H9 (cell line): ENCODE results near the gene CYP27B1. TPM values are rescaled to one million over a fixed set of nuclear protein-coding genes. Genes with fewer than 3 reads are reported as not detected.

Experiments
- DNase-seq: peaks from one replicate; pipeline ENCODE4 v3.0.0-alpha.2; 2017
- H2AFZ ChIP-seq: one replicate; pipeline ENCODE4 v1.6.1; 2013; ENCODE audit warnings: mild to moderate bottlenecking, low read length, control low read depth, moderate library complexity
- H2AK5ac ChIP-seq: 2 replicates; pipeline ENCODE4 v1.6.1; 2013; ENCODE audit warnings: low read length, control low read depth, mixed read lengths; ENCODE audit not compliant: insufficient read length
- H2BK120ac ChIP-seq: one replicate; pipeline ENCODE4 v1.6.1; 2013; ENCODE audit warnings: low read depth, mild to moderate bottlenecking, low read length, control low read depth, inconsistent platforms; ENCODE audit not compliant: poor library complexity, severe bottlenecking
- H2BK12ac ChIP-seq: 2 replicates; pipeline ENCODE4 v1.6.1; 2013; ENCODE audit warnings: low read length, control low read depth, mixed read lengths, low read depth; ENCODE audit not compliant: insufficient read length
- H2BK15ac ChIP-seq: 2 replicates; pipeline ENCODE4 v1.6.1; 2013; ENCODE audit warnings: low read depth, low read length, control low read depth
- H2BK20ac ChIP-seq: one replicate; pipeline ENCODE4 v1.6.1; 2013; ENCODE audit warnings: low read depth, mild to moderate bottlenecking, low read length, control low read depth, inconsistent platforms; ENCODE audit not compliant: poor library complexity, severe bottlenecking
- H2BK5ac ChIP-seq: 2 replicates; pipeline ENCODE4 v1.6.1; 2013; ENCODE audit warnings: low read length, control low read depth, mixed read lengths; ENCODE audit not compliant: insufficient read length
- H3K14ac ChIP-seq: 2 replicates; pipeline ENCODE4 v1.6.1; 2013; ENCODE audit warnings: low read length, control low read depth; ENCODE audit not compliant: insufficient read depth
- H3K18ac ChIP-seq: 2 replicates; pipeline ENCODE4 v1.6.1; 2013; ENCODE audit warnings: low read depth, mild to moderate bottlenecking, mixed read lengths, low read length, control low read depth; ENCODE audit not compliant: insufficient read length
- H3K23ac ChIP-seq: 2 replicates; pipeline ENCODE4 v1.6.1; 2013; ENCODE audit warnings: low read length, control low read depth, mixed read lengths, low read depth; ENCODE audit not compliant: insufficient read length
- H3K23me2 ChIP-seq: 2 replicates; pipeline ENCODE4 v1.6.1; 2013; ENCODE audit warnings: low read depth, mild to moderate bottlenecking, mixed read lengths, low read length, control low read depth; ENCODE audit not compliant: insufficient read length, poor library complexity, severe bottlenecking
- H3K27ac ChIP-seq: 2 replicates; pipeline ENCODE4 v1.5.1; 2013; ENCODE audit warnings: low read length, control low read depth, mixed read lengths, low read depth; ENCODE audit not compliant: insufficient read length
- H3K27me3 ChIP-seq: 2 replicates; pipeline ENCODE4 v1.6.1; 2013; ENCODE audit warnings: low read length, control low read depth, inconsistent platforms; ENCODE audit not compliant: insufficient read depth
- H3K4ac ChIP-seq: 2 replicates; pipeline ENCODE4 v1.6.1; 2013; ENCODE audit warnings: low read depth, mild to moderate bottlenecking, control low read depth, inconsistent platforms, low read length, moderate library complexity
- H3K4me1 ChIP-seq: 2 replicates; pipeline ENCODE4 v1.6.1; 2013; ENCODE audit warnings: low read length, control low read depth, inconsistent platforms; ENCODE audit not compliant: insufficient read depth
- H3K4me2 ChIP-seq: 2 replicates; pipeline ENCODE4 v1.6.1; 2013; ENCODE audit warnings: low read length, control low read depth, mixed read lengths; ENCODE audit not compliant: insufficient read length, insufficient read depth
- H3K56ac ChIP-seq: 2 replicates; pipeline ENCODE4 v1.6.1; 2013; ENCODE audit warnings: low read depth, mild to moderate bottlenecking, mixed read lengths, low read length, control low read depth; ENCODE audit not compliant: insufficient read length
- H3K79me1 ChIP-seq: 2 replicates; pipeline ENCODE4 v1.6.1; 2013; ENCODE audit warnings: low read depth, mild to moderate bottlenecking, moderate library complexity, low read length, control low read depth, inconsistent platforms; ENCODE audit not compliant: insufficient read depth, poor library complexity, severe bottlenecking
- H3K79me2 ChIP-seq: 2 replicates; pipeline ENCODE4 v1.6.1; 2013; ENCODE audit warnings: low read length, control low read depth, inconsistent platforms; ENCODE audit not compliant: insufficient read depth
- H3K9ac ChIP-seq: 2 replicates; pipeline ENCODE4 v1.6.1; 2013; ENCODE audit warnings: low read length, control low read depth, mixed read lengths; ENCODE audit not compliant: insufficient read length; ENCODE audit errors: extremely low read depth
- H3K9me3 ChIP-seq: one replicate; pipeline ENCODE4 v1.6.1; 2013; ENCODE audit warnings: low read depth, low read length, inconsistent platforms; ENCODE audit not compliant: control insufficient read depth
- H3T11ph ChIP-seq: one replicate; pipeline ENCODE4 v1.6.1; 2013; ENCODE audit warnings: mild to moderate bottlenecking, low read length, control low read depth, inconsistent platforms
- H4K20me1 ChIP-seq: one replicate; pipeline ENCODE4 v1.6.1; 2013; ENCODE audit not compliant: control insufficient read depth, insufficient read length, insufficient read depth
- H4K5ac ChIP-seq: 2 replicates; pipeline ENCODE4 v1.6.1; 2013; ENCODE audit warnings: low read depth, mild to moderate bottlenecking, mixed read lengths, low read length, control low read depth; ENCODE audit not compliant: insufficient read length
- H4K8ac ChIP-seq: replicated peaks from 2 replicates; pipeline ENCODE4 v1.6.1; 2013; ENCODE audit warnings: low read length, control low read depth, mixed read lengths, low read depth; ENCODE audit not compliant: insufficient read length
- H4K91ac ChIP-seq: 2 replicates; pipeline ENCODE4 v1.6.1; 2013; ENCODE audit warnings: low read depth, mild to moderate bottlenecking, moderate library complexity, mixed read lengths, low read length, control low read depth; ENCODE audit not compliant: insufficient read length
- H3K27ac Mint-ChIP-seq, 3 experiments: 2 replicates in 2 of 3; 3 replicates in 1 of 3; pipeline ENCODE4 v1.8.0; 2020 to 2021; ENCODE audit warnings: mixed read lengths in 3 of 3, mild to moderate bottlenecking in 1 of 3, moderate library complexity in 1 of 3
- H3K27me3 Mint-ChIP-seq: 2 replicates; pipeline ENCODE4 v1.8.0; 2021; ENCODE audit warnings: low read depth, mild to moderate bottlenecking, moderate library complexity, mixed read lengths
- H3K36me3 Mint-ChIP-seq, 3 experiments: 2 replicates in 2 of 3; 3 replicates in 1 of 3; pipeline ENCODE4 v1.8.0; 2020 to 2021; ENCODE audit warnings: low read depth in 3 of 3, mixed read lengths in 3 of 3; ENCODE audit not compliant: insufficient read depth in 1 of 3
- H3K4me1 Mint-ChIP-seq, 2 experiments: 2 replicates each; pipeline ENCODE4 v1.8.0; 2020; ENCODE audit warnings: mixed read lengths in 2 of 2
- H3K4me3 Mint-ChIP-seq, 2 experiments: 2 replicates in 1 of 2; 3 replicates in 1 of 2; pipeline ENCODE4 v1.8.0; 2020 to 2021; ENCODE audit warnings: mild to moderate bottlenecking in 2 of 2, mixed read lengths in 2 of 2, moderate library complexity in 1 of 2
- H3K9me3 Mint-ChIP-seq, 2 experiments: 2 replicates in 1 of 2; 3 replicates in 1 of 2; pipeline ENCODE4 v1.8.0; 2020; ENCODE audit warnings: mild to moderate bottlenecking in 2 of 2, mixed read lengths in 2 of 2, moderate library complexity in 1 of 2
- CTCF ChIP-seq: fragments of 200-600 bp; sonication (generic); conservative IDR thresholded peaks from 3 replicates; pipeline ENCODE4 v1.8.0; 2021; ENCODE audit warnings: antibody characterized with exemption, mild to moderate bottlenecking
- WGBS: extraction: QIAGEN DNeasy Blood & Tissue Kit; methylation state at CpG from one replicate; pipeline ENCODE4 v1.1.7; 2013; ENCODE audit warnings: missing lambda C conversion rate, low lambda C conversion rate, mixed read lengths; ENCODE audit not compliant: insufficient read length; ENCODE audit errors: extremely low coverage; 5-methylcytosine and 5-hydroxymethylcytosine counted together
- total RNA-seq: library from RNA; stranded (reverse); gene quantifications from 2 replicates; pipeline ENCODE4 v1.2.1, GENCODE V29; 2021

Gene CYP27B1
- total RNA-seq, 1 experiment from 2014 or later = 6.1 TPM

DNA sequence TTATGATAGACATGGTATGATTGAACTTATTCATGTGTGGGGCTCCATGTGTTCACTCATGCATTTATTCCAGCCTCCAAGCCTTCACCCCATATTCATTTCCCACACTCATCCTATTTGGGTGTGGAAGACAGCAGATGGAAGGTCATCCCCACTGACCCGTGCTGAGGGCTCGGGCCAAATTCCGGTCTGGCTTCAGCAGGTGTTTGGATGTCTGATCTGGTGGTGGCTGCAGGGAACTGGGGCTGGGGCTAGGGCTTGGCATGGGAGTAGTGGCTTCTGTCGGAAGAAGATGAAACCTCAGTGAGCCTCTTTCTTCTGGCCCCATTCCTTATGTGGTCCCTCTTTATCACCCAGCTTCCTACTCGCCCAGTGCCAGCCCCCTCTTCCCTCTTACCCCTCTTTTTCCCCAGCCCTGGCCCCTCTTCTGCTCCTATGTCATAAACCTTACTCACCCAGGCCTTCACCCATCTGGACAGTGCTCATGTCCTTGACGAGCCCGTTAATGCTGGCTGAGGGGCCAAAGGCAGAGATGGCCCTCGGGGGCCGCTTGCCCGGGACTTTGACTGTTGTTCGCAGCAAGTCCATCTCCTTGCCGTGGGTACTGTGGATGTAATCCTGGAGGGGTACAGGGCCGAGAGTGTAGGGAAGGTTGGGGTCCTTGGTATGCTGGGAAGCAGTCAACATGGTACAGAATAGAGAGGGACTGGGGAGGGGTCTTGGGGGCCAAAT is 36.4 kb downstream of the CYP27B1 start:
- TF ChIP-seq CTCF = no peak
- DNase-seq = no peak
- H3K14ac ChIP-seq = no peak overlapping the region
- H2BK120ac ChIP-seq = no peak overlapping the region
- no peak overlapping the region for H2BK20ac ChIP-seq
- no peak overlapping the region for H2AFZ ChIP-seq
- no peak overlapping the region for H3K23ac ChIP-seq
- no peaks in the 10 kb centered on the region; a peak in 1 of 5 replicates for H3K9me3 Mint-ChIP-seq
- H2BK5ac ChIP-seq = no peak overlapping the region
- H3K23me2 ChIP-seq = peaks cover 14% of the 10 kb centered on the region
- peaks cover 0 to 2% (median 0%) of the 10 kb centered on the region in 3 experiments; a peak in 1 of 7 replicates for H3K36me3 Mint-ChIP-seq
- H3K4me3 Mint-ChIP-seq = no peak overlapping the region
- no CpG with 5 or more reads among the region's 13 CpGs for WGBS
- H2AK5ac ChIP-seq = no peak overlapping the region
- H3K18ac ChIP-seq = no peak overlapping the region
- H3K4me2 ChIP-seq = no peak overlapping the region
- H4K8ac ChIP-seq = no peak overlapping the region
- no peaks in the 10 kb centered on the region; the same call in 1 of the 2 replicates for H3K4me1 ChIP-seq
- H3K79me2 ChIP-seq = no peaks in the 10 kb centered on the region
- H3K56ac ChIP-seq = no peak overlapping the region
- H3K27ac ChIP-seq = no peak overlapping the region
- no peak overlapping the region for H4K5ac ChIP-seq
- no peak overlapping the region for H3T11ph ChIP-seq
- H4K20me1 ChIP-seq = peaks cover 2% of the 10 kb centered on the region
- no peak overlapping the region for H3K4ac ChIP-seq
- H2BK12ac ChIP-seq = no peak overlapping the region
- H3K9me3 ChIP-seq = no peaks in the 10 kb centered on the region
- H2BK15ac ChIP-seq = no peak overlapping the region
- peaks cover 11 to 23% of the 10 kb centered on the region in 2 experiments for H3K4me1 Mint-ChIP-seq
- H4K91ac ChIP-seq = no peak overlapping the region
- peaks cover 97% of the 10 kb centered on the region for H3K27me3 Mint-ChIP-seq
- H3K27ac Mint-ChIP-seq = peak overlapping the region in 1 of 3 experiments; percentile 48; a peak in 1 of 7 replicates
- H3K9ac ChIP-seq = no peak overlapping the region
- H3K79me1 ChIP-seq = no peaks in the 10 kb centered on the region
- H3K27me3 ChIP-seq = peaks cover 38% of the 10 kb centered on the region
